ENCODE measurements around the gene PRSS27. TPM values are rescaled to one million over a fixed set of nuclear protein-coding genes. Genes with fewer than 3 reads are reported as not detected.

PRSS27 gene
- total RNA-seq, 2 experiments from 2014 or later = 1.2 to 1.4 TPM

DNA sequence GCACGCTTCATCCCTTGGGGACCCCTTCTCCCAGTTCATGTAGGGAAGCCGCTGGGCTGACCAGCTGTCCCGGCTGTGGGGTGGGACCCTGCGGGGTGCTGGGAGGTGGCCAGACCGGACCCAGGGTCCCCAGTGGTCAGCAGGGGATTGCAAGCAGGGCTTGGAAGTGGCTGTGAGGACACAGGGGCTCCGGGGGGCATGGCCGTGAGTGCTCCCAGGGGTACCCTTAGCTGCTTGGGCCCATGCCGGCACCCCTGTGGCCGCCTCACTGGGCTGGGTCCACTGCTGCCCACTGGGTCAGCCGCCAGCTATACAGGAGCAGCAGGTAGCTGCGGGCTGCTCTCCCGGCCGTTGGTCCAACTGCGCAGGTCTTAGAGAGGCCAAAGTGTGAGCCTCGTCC lies 18.8 kb downstream of the PRSS27 start:
- Mint-ChIP-seq H3K36me3 (ENCODE audit: low read depth) (peaks cover 15% of the 10 kb centered on the region), H3K27me3 (no peaks in the 10 kb centered on the region), H3K9me3 (no peaks in the 10 kb centered on the region), H3K4me1 (ENCODE audit: low read depth) (no peaks in the 10 kb centered on the region), H3K4me3 (no peak overlapping the region), H3K27ac (no peak overlapping the region)
- no peak for DNase-seq
- intact Hi-C loops (cut with micrococcal nuclease) = no loop called here
- CTCF ChIA-PET = no interaction called here
- no peak for ATAC-seq
- POLR2A ChIA-PET = no interaction called here
- TF ChIP-seq, protein P1, sequence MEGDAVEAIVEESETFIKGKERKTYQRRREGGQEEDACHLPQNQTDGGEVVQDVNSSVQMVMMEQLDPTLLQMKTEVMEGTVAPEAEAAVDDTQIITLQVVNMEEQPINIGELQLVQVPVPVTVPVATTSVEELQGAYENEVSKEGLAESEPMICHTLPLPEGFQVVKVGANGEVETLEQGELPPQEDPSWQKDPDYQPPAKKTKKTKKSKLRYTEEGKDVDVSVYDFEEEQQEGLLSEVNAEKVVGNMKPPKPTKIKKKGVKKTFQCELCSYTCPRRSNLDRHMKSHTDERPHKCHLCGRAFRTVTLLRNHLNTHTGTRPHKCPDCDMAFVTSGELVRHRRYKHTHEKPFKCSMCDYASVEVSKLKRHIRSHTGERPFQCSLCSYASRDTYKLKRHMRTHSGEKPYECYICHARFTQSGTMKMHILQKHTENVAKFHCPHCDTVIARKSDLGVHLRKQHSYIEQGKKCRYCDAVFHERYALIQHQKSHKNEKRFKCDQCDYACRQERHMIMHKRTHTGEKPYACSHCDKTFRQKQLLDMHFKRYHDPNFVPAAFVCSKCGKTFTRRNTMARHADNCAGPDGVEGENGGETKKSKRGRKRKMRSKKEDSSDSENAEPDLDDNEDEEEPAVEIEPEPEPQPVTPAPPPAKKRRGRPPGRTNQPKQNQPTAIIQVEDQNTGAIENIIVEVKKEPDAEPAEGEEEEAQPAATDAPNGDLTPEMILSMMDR (IDR thresholded peaks at IDR 0.05) = no peak

DNA sequence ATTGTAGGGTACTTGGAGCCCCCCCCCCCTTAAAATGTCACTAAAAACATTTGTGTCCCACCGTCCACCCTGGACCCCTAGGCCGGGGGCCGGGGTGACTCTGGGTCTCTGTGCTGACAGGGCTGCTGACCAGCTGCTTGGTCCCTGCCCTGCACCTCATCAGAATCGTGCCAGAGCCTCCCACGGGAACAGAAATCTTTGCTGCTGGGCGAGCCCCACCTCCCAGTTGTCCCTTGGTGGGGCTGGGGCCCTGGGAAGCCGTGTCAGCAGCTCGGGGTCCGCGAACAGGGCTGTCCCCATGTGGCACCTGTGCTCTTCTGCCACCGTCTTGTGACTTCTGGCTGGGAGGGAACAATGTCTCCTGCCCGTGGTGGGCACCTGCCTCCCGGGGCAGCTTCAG lies 19.2 kb downstream of the PRSS27 start:
- TF ChIP-seq, protein P1 (IDR thresholded peaks at IDR 0.05) = no peak
- intact Hi-C loops (cut with micrococcal nuclease) = no loop called here
- ChIA-PET CTCF (no interaction called here), POLR2A (no interaction called here)
- no peak overlapping the region for H3K4me3 Mint-ChIP-seq
- H3K36me3 Mint-ChIP-seq (ENCODE audit: low read depth) = peaks cover 15% of the 10 kb centered on the region
- H3K27me3 Mint-ChIP-seq = no peaks in the 10 kb centered on the region
- no peak overlapping the region for H3K27ac Mint-ChIP-seq
- H3K4me1 Mint-ChIP-seq (ENCODE audit: low read depth) = no peaks in the 10 kb centered on the region
- H3K9me3 Mint-ChIP-seq = no peaks in the 10 kb centered on the region
- no peak for DNase-seq
- ATAC-seq = no peak

DNA sequence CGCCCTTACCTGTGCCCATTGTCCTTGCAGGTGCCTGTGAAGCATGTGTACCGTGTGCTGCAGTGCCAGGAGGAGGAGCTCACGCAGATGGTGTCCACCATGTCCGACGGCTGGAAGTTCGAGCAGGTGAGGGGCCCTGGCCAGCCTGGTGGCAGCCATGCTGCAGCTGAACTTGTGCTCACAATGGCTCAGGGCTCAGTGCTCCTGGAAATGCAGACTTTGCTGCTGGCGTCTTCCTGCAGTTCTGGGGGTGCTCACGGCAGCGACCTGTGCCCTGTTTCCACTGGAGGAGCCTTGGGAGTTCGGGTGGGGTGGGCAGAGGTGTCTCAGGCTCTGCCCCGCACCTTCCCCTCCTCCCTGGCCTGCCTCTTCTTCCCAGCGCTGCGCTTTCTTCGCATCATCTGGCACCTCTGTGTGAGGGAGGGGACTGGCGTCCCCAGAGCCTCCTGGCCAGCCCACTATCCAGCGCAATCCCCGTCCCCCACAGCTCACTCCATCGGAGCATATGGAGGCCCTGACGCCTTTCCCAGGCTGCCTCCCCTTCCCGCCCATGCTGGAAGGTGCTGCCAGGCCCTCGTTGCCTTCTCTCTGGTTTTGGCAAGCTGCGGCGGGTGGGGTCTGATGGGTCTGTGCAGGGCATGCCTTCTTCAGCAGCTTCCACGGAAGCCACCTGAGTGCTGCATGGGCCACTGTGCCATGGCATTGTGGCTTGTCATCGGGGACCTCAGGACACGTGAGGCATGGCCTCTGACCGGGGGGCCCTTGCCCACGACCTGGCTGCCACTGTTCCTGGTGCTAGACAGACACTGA lies 20.0 kb downstream of the PRSS27 start:
- intact Hi-C loops (cut with micrococcal nuclease) = no loop called here
- Mint-ChIP-seq H3K27ac (no peak overlapping the region), H3K36me3 (ENCODE audit: low read depth) (peaks cover 13% of the 10 kb centered on the region), H3K4me1 (ENCODE audit: low read depth) (no peaks in the 10 kb centered on the region), H3K27me3 (no peaks in the 10 kb centered on the region), H3K4me3 (no peak overlapping the region), H3K9me3 (no peaks in the 10 kb centered on the region)
- DNase-seq = no peak
- TF ChIP-seq, protein P1 (IDR thresholded peaks at IDR 0.05) = no peak
- no peak for ATAC-seq
- POLR2A ChIA-PET = no interaction called here
- CTCF ChIA-PET = no interaction called here

DNA sequence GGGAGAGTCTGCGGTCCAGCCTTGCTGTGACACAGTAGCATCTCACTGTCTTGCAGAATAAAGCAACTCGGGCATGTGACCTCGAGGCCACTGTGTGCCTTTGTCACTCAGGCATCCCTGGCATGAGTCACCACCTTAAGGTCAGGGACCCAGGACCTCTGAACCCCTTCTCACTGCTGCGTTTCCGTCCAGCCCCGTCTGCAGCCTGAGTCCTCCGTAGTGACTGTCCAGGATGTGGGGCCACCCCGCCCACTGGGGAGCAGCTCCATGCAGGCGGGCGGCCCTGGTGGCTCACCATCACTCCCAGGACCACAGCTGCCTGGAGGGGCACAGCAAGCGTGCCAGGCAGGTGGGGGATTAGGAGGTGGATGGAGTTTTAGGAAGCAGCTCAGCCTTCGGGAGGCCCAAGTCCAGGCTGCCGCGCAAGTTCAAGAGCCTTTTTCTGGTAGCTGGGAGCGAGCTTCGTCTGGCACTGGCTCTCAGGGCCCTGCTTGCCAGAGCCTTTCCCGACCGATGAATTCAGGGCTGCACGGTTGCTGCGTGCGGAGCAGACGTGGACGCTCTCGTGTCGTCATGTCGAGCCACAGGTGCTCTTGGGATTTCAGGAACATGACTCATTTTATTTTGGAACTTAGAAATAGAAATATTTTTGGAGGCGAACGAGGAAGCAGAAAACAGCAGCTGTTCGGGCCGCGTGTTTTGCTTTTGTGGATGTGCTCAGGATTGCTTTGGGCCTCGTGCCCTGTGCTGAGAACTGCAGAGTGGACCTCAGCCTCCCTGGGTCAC lies 20.9 kb downstream of the PRSS27 start:
- Mint-ChIP-seq H3K27me3 (no peaks in the 10 kb centered on the region), H3K9me3 (no peaks in the 10 kb centered on the region), H3K4me1 (ENCODE audit: low read depth) (no peaks in the 10 kb centered on the region), H3K36me3 (ENCODE audit: low read depth) (peaks cover 13% of the 10 kb centered on the region), H3K27ac (no peak overlapping the region), H3K4me3 (no peak overlapping the region)
- ATAC-seq (no peak), DNase-seq (no peak)
- intact Hi-C loops (cut with micrococcal nuclease) = no loop called here
- ChIA-PET CTCF (no interaction called here), POLR2A (no interaction called here)
- TF ChIP-seq, protein P1 (IDR thresholded peaks at IDR 0.05) = no peak
